Esophagus squamous epithelium (tissue), 5 donors: ENCODE results near the gene GAB3. TPM values are rescaled to one million over a fixed set of nuclear protein-coding genes. Genes with fewer than 3 reads are reported as not detected.

Experiments used
- DNase-seq: peaks from one replicate; lab custom pipeline; 2025; lab: John Stamatoyannopoulos, UW
- H3K27ac ChIP-seq, 4 donors: fragments of 200-600 bp; sonication (generic); one replicate each; pipeline ENCODE4 v1.5.1; 2016 to 2019; ENCODE audit warnings: mild to moderate bottlenecking in 1 of 4
- H3K27me3 ChIP-seq, 4 donors: fragments of 200-600 bp; sonication (generic); 1 replicate in 3 of 4; 2 replicates in 1 of 4; pipeline versions ENCODE4 v1.5.1 to v1.6.0; 2017 to 2021; ENCODE audit warnings: antibody characterized with exemption in 1 of 4
- H3K36me3 ChIP-seq, 3 donors: fragments of 200-600 bp; sonication (generic); one replicate each; pipeline ENCODE4 v1.5.1; 2016 to 2019
- H3K4me1 ChIP-seq, 3 donors: fragments of 200-600 bp; sonication (generic); one replicate each; pipeline ENCODE4 v1.5.1; 2017 to 2019
- H3K4me3 ChIP-seq, 4 donors: fragments of 200-600 bp; sonication (generic); 1 replicate in 3 of 4; 2 replicates in 1 of 4; pipeline ENCODE4 v1.5.1; 2016 to 2019; ENCODE audit warnings: mild to moderate bottlenecking in 2 of 4, moderate library complexity in 1 of 4
- H3K9me3 ChIP-seq, 3 donors: fragments of 200-600 bp; sonication (generic); one replicate each; pipeline ENCODE4 v1.5.1; 2016 to 2019
- CTCF ChIP-seq, 6 experiments: fragments of 450-650 bp in 4 of 6; fragments of 200-600 bp in 2 of 6; sonication (generic) in 2 of 6; IDR thresholded peaks; one replicate each; pipeline ENCODE4 v1.5.1; 2016 to 2019; ENCODE audit warnings: antibody characterized with exemption in 6 of 6, mild to moderate bottlenecking in 4 of 6, moderate library complexity in 4 of 6
- POLR2A ChIP-seq, 4 donors: fragments of 450-650 bp; IDR thresholded peaks; one replicate each; pipeline ENCODE4 v1.6.1; 2017; ENCODE audit warnings: antibody characterized with exemption in 4 of 4, mild to moderate bottlenecking in 4 of 4, moderate library complexity in 3 of 4
- WGBS, 2 donors: methylation state at CpG; one replicate each; pipeline ENCODE4 v1.1.5; 2018; 5-methylcytosine and 5-hydroxymethylcytosine counted together
- intact Hi-C: fragments of 100-400 bp; cut with DNase I; formaldehyde crosslinking; loops from one replicate; pipeline ENCODE4 v1.15.0; 2022
- total RNA-seq, 4 donors: library from RNA; depleted of rRNA; stranded (reverse); fragments of >200 nt; gene quantifications; one replicate each; pipeline ENCODE4 v1.1.0, GENCODE V29; 2016
- donor health status: DM: yes; HTN: yes; CAD: no.

The GAB3 gene
- total RNA-seq, 4 donors from 2014 or later, result 0.61 to 4.4 (median 1.8) TPM

- peaks cover 0 to 56% (median 23%) of the 10 kb centered on the region in 3 donors for H3K4me1 ChIP-seq
Observed at GRCh38 chrX:154738011-154738738, 12.7 kb downstream of the GAB3 start.

GRCh38 chrX:154737136-154737535, 13.7 kb downstream of the GAB3 start:
- peak overlapping the region; percentile 34 to 84 (median 72) for H3K27ac ChIP-seq
- H3K4me1 ChIP-seq, result peaks cover 0 to 64% (median 29%) of the 10 kb centered on the region in 3 donors
- H3K36me3 ChIP-seq, result no peaks in the 10 kb centered on the region
- H3K4me3 ChIP-seq, result no peak overlapping the region
- H3K9me3 ChIP-seq, result no peaks in the 10 kb centered on the region
- H3K27me3 ChIP-seq, result no peaks in the 10 kb centered on the region
- no peak for DNase-seq
- WGBS, 2 donors, result 85 to 87% methylated on average over 5 of the region's 5 CpGs
- intact Hi-C loops, result no loop called here
- no peak for TF ChIP-seq CTCF (IDR thresholded peaks at IDR 0.05)
- no peak for TF ChIP-seq POLR2A (IDR thresholded peaks at IDR 0.05)

More at GRCh38 chrX:154738011-154738738, 12.7 kb downstream of the GAB3 start:
- H3K36me3 ChIP-seq, result no peaks in the 10 kb centered on the region
- DNase-seq, result no peak
- 15 to 34% methylated on average over 8 of the region's 8 CpGs for WGBS, 2 donors
- intact Hi-C loops, result no loop called here
- TF ChIP-seq CTCF (IDR thresholded peaks at IDR 0.05) (no peak), POLR2A (IDR thresholded peaks at IDR 0.05) (no peak)
- H3K27ac ChIP-seq, result peak overlapping the region in 3 of 4 donors; percentile 66 to 84 (median 76)
- no peaks in the 10 kb centered on the region for H3K27me3 ChIP-seq
- H3K9me3 ChIP-seq, result no peaks in the 10 kb centered on the region
- H3K4me3 ChIP-seq, result no peak overlapping the region

- DNase-seq, result no peak
- H3K4me1 ChIP-seq, result peaks cover 0 to 77% (median 38%) of the 10 kb centered on the region in 3 donors
- H3K9me3 ChIP-seq, result no peaks in the 10 kb centered on the region
- TF ChIP-seq POLR2A (IDR thresholded peaks at IDR 0.05) (no peak), CTCF (IDR thresholded peaks at IDR 0.05) (no peak)
- no peak overlapping the region for H3K4me3 ChIP-seq
- 47 to 74% methylated on average over 6 to 7 of the region's 7 CpGs for WGBS, 2 donors
- intact Hi-C loops, result no loop called here
- H3K27me3 ChIP-seq, result no peaks in the 10 kb centered on the region
- H3K36me3 ChIP-seq, result no peaks in the 10 kb centered on the region
- peak overlapping the region in 3 of 4 donors; percentile 66 to 84 (median 78) for H3K27ac ChIP-seq
Observed at GRCh38 chrX:154735695-154736393, 15.0 kb downstream of the GAB3 start.

GRCh38 chrX:154734061-154734781, 16.7 kb downstream of the GAB3 start:
- TF ChIP-seq POLR2A (IDR thresholded peaks at IDR 0.05) (no peak), CTCF (IDR thresholded peaks at IDR 0.05) (no peak)
- H3K36me3 ChIP-seq, result no peaks in the 10 kb centered on the region
- 22 to 46% methylated on average over 4 to 5 of the region's 8 CpGs for WGBS, 2 donors
- peak overlapping the region; percentile 46 to 85 (median 75) for H3K27ac ChIP-seq
- H3K27me3 ChIP-seq, result no peaks in the 10 kb centered on the region
- no peaks in the 10 kb centered on the region for H3K9me3 ChIP-seq
- no peak overlapping the region for H3K4me3 ChIP-seq
- peaks cover 0 to 93% (median 53%) of the 10 kb centered on the region in 3 donors for H3K4me1 ChIP-seq
- DNase-seq, result no peak
- intact Hi-C loops, result no loop called here
